Keratinocyte (primary cell): ENCODE results near the gene LTB. TPM values are rescaled to one million over a fixed set of nuclear protein-coding genes. Genes with fewer than 3 reads are reported as not detected.

Experiments used
- DNase-seq: peaks from one replicate; pipeline ENCODE4 v3.0.0-alpha.2; 2011; ENCODE audit warnings: low read depth, missing footprints, low spot score
- FAIRE-seq: peaks from 2 replicates; lab custom pipeline; 2011; peaks lifted over from hg19 to GRCh38; lab: Jason Lieb, UNC
- H2AFZ ChIP-seq: 2 replicates; pipeline ENCODE4 v1.6.0; 2012; ENCODE audit warnings: low read length, control low read depth, inconsistent platforms; ENCODE audit not compliant: control insufficient read depth
- H3K27ac ChIP-seq: 2 replicates; pipeline ENCODE4 v1.5.1; 2011; ENCODE audit warnings: low read length; ENCODE audit not compliant: control insufficient read depth, insufficient read depth
- H3K27me3 ChIP-seq: 3 replicates; pipeline ENCODE4 v1.6.0; 2011; ENCODE audit warnings: low read length; ENCODE audit not compliant: control insufficient read depth, insufficient read depth; ENCODE audit errors: extremely low read depth
- H3K36me3 ChIP-seq, 2 experiments: 2 replicates in 1 of 2; 3 replicates in 1 of 2; pipeline ENCODE4 v1.5.1; 2011; ENCODE audit warnings: low read length in 2 of 2, mild to moderate bottlenecking in 1 of 2; ENCODE audit not compliant: control insufficient read depth in 2 of 2, insufficient read depth in 2 of 2; ENCODE audit errors: extremely low read depth in 1 of 2
- H3K4me1 ChIP-seq: 3 replicates; pipeline ENCODE4 v1.5.1; 2011; ENCODE audit warnings: low read length; ENCODE audit not compliant: control insufficient read depth, insufficient read depth; ENCODE audit errors: extremely low read depth
- H3K4me2 ChIP-seq: 3 replicates; pipeline ENCODE4 v1.6.0; 2011; ENCODE audit warnings: low read depth, low read length; ENCODE audit not compliant: control insufficient read depth, insufficient read depth; ENCODE audit errors: extremely low read depth
- H3K4me3 ChIP-seq, 3 experiments: fragments of 200-600 bp in 1 of 3; sonication (generic) in 1 of 3; 2 replicates in 2 of 3; 3 replicates in 1 of 3; pipeline ENCODE4 v1.5.1; 2011 to 2016; ENCODE audit warnings: low read length in 3 of 3, mild to moderate bottlenecking in 3 of 3, control low read depth in 2 of 3, inconsistent platforms in 1 of 3, low read depth in 1 of 3, mixed read lengths in 1 of 3, mixed run types in 1 of 3, moderate library complexity in 1 of 3; ENCODE audit not compliant: control insufficient read depth in 2 of 3, insufficient read depth in 2 of 3; ENCODE audit errors: extremely low read depth in 1 of 3
- H3K79me2 ChIP-seq: 2 replicates; pipeline ENCODE4 v1.6.0; 2012; ENCODE audit warnings: low read length; ENCODE audit not compliant: control insufficient read depth, insufficient read depth
- H3K9ac ChIP-seq: 3 replicates; pipeline ENCODE4 v1.6.0; 2011; ENCODE audit warnings: low read length; ENCODE audit not compliant: control insufficient read depth, insufficient read depth; ENCODE audit errors: extremely low read depth
- H3K9me1 ChIP-seq: 3 replicates; pipeline ENCODE4 v1.6.0; 2011; ENCODE audit warnings: low read length; ENCODE audit not compliant: control insufficient read depth, insufficient read depth; ENCODE audit errors: extremely low read depth
- H3K9me3 ChIP-seq: 2 replicates; pipeline ENCODE4 v1.5.1; 2012; ENCODE audit warnings: low read depth, low read length; ENCODE audit not compliant: control insufficient read depth
- H4K20me1 ChIP-seq: 3 replicates; pipeline ENCODE4 v1.6.0; 2011; ENCODE audit warnings: low read length; ENCODE audit not compliant: control insufficient read depth, insufficient read depth; ENCODE audit errors: extremely low read depth
- CTCF ChIP-seq, 3 experiments: IDR thresholded peaks in 1 of 3; conservative IDR thresholded peaks in 1 of 3; optimal IDR thresholded peaks in 1 of 3; 2 replicates in 2 of 3; 3 replicates in 1 of 3; pipeline versions ENCODE3 to v1.5.1; 2011; ENCODE audit warnings: low read length in 3 of 3, mild to moderate bottlenecking in 3 of 3, moderate library complexity in 2 of 3, control low read depth in 1 of 3, inconsistent platforms in 1 of 3; ENCODE audit not compliant: insufficient read depth in 2 of 3; ENCODE audit errors: extremely low read depth in 1 of 3
- EZH2 ChIP-seq: IDR thresholded peaks from one replicate; pipeline ENCODE4 v1.6.1; 2012; ENCODE audit warnings: inconsistent platforms, mild to moderate bottlenecking, low read length, moderate library complexity
- dilution Hi-C: fragments of 300-500 bp; cut with MboI; formaldehyde crosslinking; loops from one replicate; pipeline ENCODE4 v1.7.0; 2020; ENCODE audit warnings: low sequenced_read_pairs; ENCODE audit not compliant: extremely low pct_ligation_motif_present
- polyA plus RNA-seq, 5 experiments: library from polyadenylated mRNA; depleted of rRNA in 3 of 5; stranded (reverse) in 3 of 5; stranded (forward) in 1 of 5; unstranded in 1 of 5; fragments of >200 nt; gene quantifications; 1 replicate in 1 of 5; 2 replicates in 3 of 5; 3 replicates in 1 of 5; pipeline versions ENCODE4 v1.2.1 to v1.2.3, GENCODE V29; 2011 to 2012; ENCODE audit warnings: missing spikeins in 2 of 5, low read depth in 1 of 5, low replicate concordance in 1 of 5

The LTB gene
- polyA plus RNA-seq, 1 donor (not counting 4 experiments of a cell fraction or from before 2014, with no cell fraction given) = not detected

- no peaks in the 10 kb centered on the region for H3K9me3 ChIP-seq
- no peak overlapping the region for H3K27ac ChIP-seq
- no peak for TF ChIP-seq EZH2
- no peak for TF ChIP-seq CTCF (optimal IDR thresholded peaks at IDR 0.05 in 1 of 3, IDR thresholded peaks at IDR 0.05 in 1 of 3, conservative IDR thresholded peaks at IDR 0.05 in 1 of 3; ENCODE audit: extremely low read depth in 1 of 3, insufficient read depth in 2 of 3, low read length in 3 of 3)
- H3K4me2 ChIP-seq = no peak overlapping the region
- H3K9me1 ChIP-seq = no peaks in the 10 kb centered on the region
- H3K36me3 ChIP-seq = peaks cover 7 to 23% of the 10 kb centered on the region in 2 experiments
- H3K9ac ChIP-seq = no peak overlapping the region
- no peak overlapping the region for H2AFZ ChIP-seq
- dilution Hi-C loops = no loop called here
- DNase-seq = no peak
- H3K27me3 ChIP-seq = no peaks in the 10 kb centered on the region
- H3K4me1 ChIP-seq = peaks cover 24% of the 10 kb centered on the region
- peaks cover 34% of the 10 kb centered on the region for H3K79me2 ChIP-seq
- FAIRE-seq = no peak
- H3K4me3 ChIP-seq = no peak overlapping the region
- H4K20me1 ChIP-seq = peaks cover 13% of the 10 kb centered on the region
Measured at GRCh38 chr6:31544676-31545075, 37.5 kb downstream of the LTB start.

GRCh38 chr6:31543639-31544038 lies 38.6 kb downstream of the LTB start:
- Histone ChIP-seq H3K4me3 (no peak overlapping the region), H4K20me1 (peaks cover 24% of the 10 kb centered on the region), H3K9ac (no peak overlapping the region), H3K27ac (no peak overlapping the region), H3K9me1 (no peaks in the 10 kb centered on the region), H3K79me2 (peaks cover 40% of the 10 kb centered on the region), H2AFZ (no peak overlapping the region), H3K36me3 (peaks cover 9 to 25% of the 10 kb centered on the region in 2 experiments), H3K4me1 (peaks cover 34% of the 10 kb centered on the region), H3K27me3 (no peaks in the 10 kb centered on the region), H3K4me2 (no peak overlapping the region), H3K9me3 (no peaks in the 10 kb centered on the region)
- no peak for FAIRE-seq
- dilution Hi-C loops = no loop called here
- no peak for TF ChIP-seq EZH2
- TF ChIP-seq CTCF (optimal IDR thresholded peaks at IDR 0.05 in 1 of 3, IDR thresholded peaks at IDR 0.05 in 1 of 3, conservative IDR thresholded peaks at IDR 0.05 in 1 of 3; ENCODE audit: extremely low read depth in 1 of 3, insufficient read depth in 2 of 3, low read length in 3 of 3) = no peak
- DNase-seq = no peak
